Stimulated activated CD4-positive, alpha-beta T cell treated with anti-CD3 and anti-CD28 coated beads, Interleukin-12 subunit alpha, Interleukin-12 subunit beta, amount 100 ng/mL, for 48 hours (primary cell): ENCODE results near the gene SMARCC2.

Experiments used
- DNase-seq, 3 donors: peaks; one replicate each; pipeline ENCODE4 v3.0.0-alpha.2; 2020; ENCODE audit warnings: low read depth in 2 of 3, low spot score in 1 of 3

SMARCC2 gene

DNA sequence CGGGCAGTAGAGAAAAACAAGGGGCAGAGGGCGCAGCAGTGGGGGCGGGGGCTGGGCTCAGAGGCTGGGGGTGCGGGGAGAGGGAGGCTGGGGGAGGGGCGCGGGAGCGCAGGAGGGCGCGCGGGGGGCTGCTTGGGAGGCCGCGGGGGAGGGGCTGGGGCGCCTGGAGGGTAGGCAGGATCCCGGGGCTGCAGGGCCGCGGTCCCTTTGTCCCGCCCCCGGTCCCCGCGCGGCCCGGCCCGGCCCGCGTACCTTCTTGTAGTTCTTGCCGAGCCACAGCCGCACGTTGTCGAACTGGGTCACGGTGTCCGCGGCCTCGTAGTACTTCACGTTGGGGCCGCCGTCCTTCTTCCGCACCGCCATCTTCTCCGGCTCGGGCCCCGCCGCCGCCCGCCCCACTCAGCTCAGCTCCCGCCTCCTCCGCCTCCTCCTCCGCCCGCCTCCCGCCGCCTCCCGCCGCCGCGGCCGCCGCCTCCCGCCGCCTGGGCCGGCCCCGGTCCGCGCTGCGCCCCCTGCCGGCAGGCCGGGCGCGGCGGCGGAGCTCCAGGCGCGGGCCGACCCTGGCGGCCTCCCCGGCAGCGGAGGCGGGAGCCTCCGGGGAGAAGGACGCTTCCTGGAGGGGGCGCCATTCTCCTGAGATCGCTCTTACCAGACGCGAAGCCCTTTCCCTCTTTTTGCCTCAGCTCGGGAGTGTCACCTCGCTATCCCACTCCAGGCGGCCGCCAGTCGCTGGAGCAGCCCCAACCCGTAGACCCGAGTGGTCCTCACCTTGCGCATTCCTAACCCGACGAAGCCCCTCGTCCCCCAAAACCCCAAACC is at the start of gene SMARCC2:
SMARCC2 (minus strand) TSS at position 385 of the 819 bp plus-strand sequence; CDS start at position 363, 22 bp downstream.
- DNase-seq = peak; percentile 66 to 82 (median 76)

GRCh38 chr12:56237552-56237951 is 48.3 kb upstream of the SMARCC2 start:
- no peak for DNase-seq

- DNase-seq = no peak
Measured at GRCh38 chr12:56236985-56237384, 47.7 kb upstream of the SMARCC2 start.

DNA sequence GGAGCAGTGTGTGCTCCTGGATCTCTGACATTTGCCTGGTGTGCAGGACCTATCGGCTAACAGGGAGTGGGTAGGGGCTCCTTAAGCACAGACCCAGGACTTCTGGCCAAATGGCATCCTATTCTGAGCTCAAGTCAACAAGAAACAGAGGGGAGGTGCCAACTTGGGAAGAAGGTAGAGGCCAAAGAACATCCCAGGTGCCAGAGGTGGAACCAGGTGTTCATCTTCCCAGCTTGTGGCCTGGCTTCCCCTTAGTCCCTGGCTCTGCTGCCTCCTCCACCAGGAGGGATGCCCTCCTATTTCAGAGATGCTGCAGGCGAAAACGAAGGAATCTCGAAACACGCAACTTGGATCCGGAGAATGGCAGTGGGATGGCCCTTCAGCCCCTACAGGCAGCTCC is 46.8 kb upstream of the SMARCC2 start:
- DNase-seq = no peak

GRCh38 chr12:56234746-56235436 is 45.6 kb upstream of the SMARCC2 start:
- no peak for DNase-seq

DNA sequence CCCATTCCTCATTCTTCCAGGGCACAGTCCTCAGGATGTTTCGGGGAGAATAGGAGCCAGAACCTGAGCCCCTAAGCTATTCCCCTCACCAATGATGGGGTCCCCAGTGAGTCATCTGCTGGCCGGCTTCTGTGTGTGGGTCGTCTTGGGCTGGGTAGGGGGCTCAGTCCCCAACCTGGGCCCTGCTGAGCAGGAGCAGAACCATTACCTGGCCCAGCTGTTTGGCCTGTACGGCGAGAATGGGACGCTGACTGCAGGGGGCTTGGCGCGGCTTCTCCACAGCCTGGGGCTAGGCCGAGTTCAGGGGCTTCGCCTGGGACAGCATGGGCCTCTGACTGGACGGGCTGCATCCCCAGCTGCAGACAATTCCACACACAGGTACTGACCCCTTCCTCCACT is 41.9 kb upstream of the SMARCC2 start:
- no peak for DNase-seq

GRCh38 chr12:56230432-56231183 is 41.3 kb upstream of the SMARCC2 start:
- no peak for DNase-seq

DNA sequence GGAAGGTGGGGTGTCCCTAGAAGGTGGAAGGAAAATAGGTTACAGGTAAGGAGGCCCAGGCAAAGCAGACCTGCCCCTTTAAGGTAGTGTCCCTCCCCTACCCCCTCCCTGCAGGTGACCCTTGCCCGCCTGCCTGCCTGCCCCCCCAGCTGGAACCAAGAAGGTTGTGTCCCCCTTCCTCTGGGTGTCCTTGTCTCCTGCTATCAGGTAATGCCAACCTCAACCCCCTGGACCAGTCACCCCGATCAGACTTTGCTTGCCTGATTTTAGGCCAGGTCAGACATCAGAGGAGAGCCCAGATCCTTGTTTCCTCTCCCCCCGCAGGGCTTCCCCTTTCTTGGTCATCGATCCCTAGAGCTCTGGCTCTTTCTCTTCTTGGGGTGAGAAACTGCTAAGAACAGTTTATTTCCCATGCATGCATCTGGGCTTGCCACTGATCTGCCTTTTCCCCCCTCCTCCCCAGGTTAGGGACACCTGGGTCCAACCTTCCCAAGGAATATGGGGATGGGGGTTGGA is 40.7 kb upstream of the SMARCC2 start, which contains the start of gene SLC39A5:
SLC39A5 (plus strand) TSS at position 136 of the 516 bp plus-strand sequence. CDS start 1,224 bp downstream, outside the sequence.
- no peak for DNase-seq

DNA sequence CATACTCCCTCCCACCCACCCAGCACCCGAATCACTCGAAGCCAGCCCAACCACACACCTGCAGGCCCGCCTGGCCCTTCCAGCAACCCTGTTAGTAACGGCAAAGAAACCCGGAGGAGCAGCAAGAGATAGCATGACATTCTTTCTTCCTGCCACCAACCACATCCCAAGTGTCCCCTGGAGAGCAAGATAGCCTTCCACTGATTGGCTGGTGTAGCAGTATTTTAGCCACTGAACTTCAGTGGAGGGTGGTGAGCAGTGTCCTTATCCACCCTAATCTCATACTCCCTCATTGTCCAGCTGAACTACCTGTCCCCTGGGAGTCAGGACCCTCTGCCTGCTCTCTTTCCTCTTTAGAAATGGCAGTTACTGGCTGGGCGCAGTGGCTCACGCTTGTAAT is 39.8 kb upstream of the SMARCC2 start:
- no peak for DNase-seq

- no peak for DNase-seq
Measured at GRCh38 chr12:56224954-56225353, 35.7 kb upstream of the SMARCC2 start.

DNA sequence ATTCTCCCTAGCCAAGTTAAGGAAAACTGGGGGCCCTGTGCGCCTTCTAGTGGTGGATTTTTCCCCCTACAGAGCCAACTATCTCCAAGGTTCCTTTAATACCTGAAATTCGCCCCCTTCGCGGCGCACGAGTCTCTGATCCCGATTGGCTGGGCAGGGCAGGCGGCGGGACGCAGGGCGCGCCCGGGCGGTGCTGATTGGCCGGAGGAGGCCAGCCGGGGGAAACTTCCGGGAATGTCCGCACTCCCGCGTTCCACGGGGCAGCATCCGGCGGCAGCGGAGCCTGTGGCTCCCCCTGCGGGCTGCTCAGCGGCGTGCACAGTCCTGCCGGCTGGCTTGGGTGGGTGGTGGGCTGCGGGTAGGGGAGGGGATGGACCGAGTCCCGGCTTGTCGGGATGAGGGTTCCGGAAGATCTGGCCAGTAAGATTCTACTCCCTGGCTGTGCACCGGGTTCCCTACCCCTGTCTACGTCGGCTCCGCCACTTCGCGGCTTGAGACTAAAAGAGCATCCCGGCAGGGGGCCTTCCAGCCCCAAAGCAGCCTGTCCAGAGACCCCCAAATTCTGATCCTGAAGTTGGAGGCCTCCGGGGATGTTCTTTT is 34.9 kb upstream of the SMARCC2 start, which contains the start of gene NABP2:
NABP2 (plus strand) TSS at position 241 of the 600 bp plus-strand sequence. CDS start 515 bp downstream, outside the sequence.
- DNase-seq = peak; percentile 88 to 95 (median 94)

DNA sequence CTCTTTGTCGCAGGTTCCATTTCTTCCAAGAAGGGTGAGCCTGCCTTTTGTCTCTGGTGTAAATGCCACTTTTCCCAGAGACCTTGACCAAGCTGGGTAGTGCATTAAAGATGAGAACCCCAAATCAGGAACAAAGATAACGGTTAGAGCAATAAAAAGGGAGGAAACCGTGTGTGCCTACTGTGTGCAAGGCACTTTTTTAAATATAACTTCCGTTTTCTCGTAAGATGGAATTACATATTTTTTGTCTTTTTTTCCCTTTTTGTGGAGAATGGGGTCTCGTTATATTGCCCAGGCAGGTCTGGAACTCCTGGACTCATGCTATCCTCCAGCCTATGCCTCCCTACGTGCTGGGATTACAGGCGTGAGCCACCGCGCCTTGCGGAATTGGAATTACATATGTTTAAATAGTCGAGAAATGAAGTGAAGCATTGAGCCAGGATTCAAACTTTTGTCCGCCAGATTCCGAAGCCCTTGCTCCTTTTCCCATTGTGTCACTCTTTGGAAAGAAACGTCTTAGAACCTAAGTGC is 34.4 kb upstream of the SMARCC2 start:
- DNase-seq = no peak

GRCh38 chr12:56222531-56222895 is 33.2 kb upstream of the SMARCC2 start:
- DNase-seq = no peak

DNA sequence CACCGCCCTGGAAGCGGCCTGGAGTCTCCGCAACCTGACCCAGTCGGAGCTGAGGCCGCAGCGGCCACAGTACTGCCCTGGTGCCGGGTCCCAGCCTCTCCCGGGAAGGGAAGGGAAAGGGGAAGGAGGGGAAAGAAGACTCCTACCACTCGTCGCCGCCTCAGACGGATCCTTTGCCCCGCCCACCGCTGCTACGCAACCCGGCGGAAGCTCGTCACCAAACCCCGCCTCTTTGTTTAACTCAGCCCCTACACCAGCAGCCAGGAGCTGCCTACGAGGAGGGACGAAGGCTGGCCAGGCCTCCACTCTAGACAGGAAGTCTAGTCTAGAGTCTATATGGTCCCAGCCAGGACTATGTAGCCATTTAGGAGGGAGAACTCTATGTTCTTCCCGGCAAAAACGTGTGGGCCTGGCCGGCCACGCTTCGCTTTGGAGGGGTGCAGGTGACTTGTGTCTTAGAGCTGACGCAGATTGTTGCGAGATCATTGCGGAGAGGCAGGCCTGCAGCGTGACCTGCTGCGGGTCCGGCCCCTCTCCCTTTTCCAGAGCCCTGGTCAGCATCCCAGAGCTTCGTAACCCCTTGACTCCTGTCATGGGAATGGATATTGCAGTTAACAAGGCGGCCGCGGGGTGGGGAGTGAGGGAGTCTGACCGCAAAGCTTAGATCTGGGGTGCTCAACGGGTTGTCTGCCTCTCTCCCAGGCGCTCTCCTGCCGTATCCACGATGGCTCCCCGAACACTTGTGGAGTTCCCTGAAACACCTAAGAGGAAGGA is 32.7 kb upstream of the SMARCC2 start, which contains the start of gene RNF41:
RNF41 (minus strand) TSS at position 166 of the 774 bp plus-strand sequence. CDS start 7,875 bp downstream, outside the sequence.
- peak; percentile 82 to 91 (median 91) for DNase-seq

GRCh38 chr12:56221232-56221756 is 32.0 kb upstream of the SMARCC2 start:
- DNase-seq = no peak

- no peak for DNase-seq
Measured at GRCh38 chr12:56220611-56221231, 31.4 kb upstream of the SMARCC2 start.

GRCh38 chr12:56219840-56220239 is 30.6 kb upstream of the SMARCC2 start:
- no peak for DNase-seq

GRCh38 chr12:56216461-56216860 is 27.2 kb upstream of the SMARCC2 start:
- no peak for DNase-seq

GRCh38 chr12:56213878-56214277 is 24.6 kb upstream of the SMARCC2 start:
- no peak for DNase-seq
